Type B pancreatic cell (in vitro differentiated cells): Measurements from ENCODE around the gene FRMD5. TPM values are rescaled to one million over a fixed set of nuclear protein-coding genes. Genes with fewer than 3 reads are reported as not detected.

Source experiments
- DNase-seq: peaks from one replicate; pipeline ENCODE4 v3.0.0; 2021; ENCODE audit warnings: mixed read lengths; ENCODE audit not compliant: unreplicated experiment; ENCODE audit errors: extremely low spot score
- H3K27ac Mint-ChIP-seq: 2 replicates; pipeline ENCODE4 v1.8.0; 2021; ENCODE audit warnings: mild to moderate bottlenecking, mixed read lengths
- H3K27me3 Mint-ChIP-seq: 2 replicates; pipeline ENCODE4 v1.8.0; 2021; ENCODE audit warnings: mixed read lengths
- H3K36me3 Mint-ChIP-seq: 2 replicates; pipeline ENCODE4 v1.8.0; 2021; ENCODE audit warnings: mixed read lengths
- H3K4me1 Mint-ChIP-seq: one replicate; pipeline ENCODE4 v1.8.0; 2021; ENCODE audit warnings: mixed read lengths; ENCODE audit not compliant: unreplicated experiment
- H3K4me3 Mint-ChIP-seq: 2 replicates; pipeline ENCODE4 v1.8.0; 2021; ENCODE audit warnings: mild to moderate bottlenecking, mixed read lengths
- H3K9me3 Mint-ChIP-seq: 2 replicates; pipeline ENCODE4 v1.8.0; 2021; ENCODE audit warnings: mixed read lengths
- total RNA-seq: library from RNA; stranded (reverse); gene quantifications from 2 replicates; pipeline ENCODE4 v1.2.1, GENCODE V29; 2021; ENCODE audit warnings: low replicate concordance
- TF ChIP-seq, protein P1 (sequence below): fragments of 200-600 bp; sonication (generic); conservative IDR thresholded peaks from 2 replicates; pipeline ENCODE4 v1.5.0; 2021; ENCODE audit warnings: antibody characterized with exemption, mild to moderate bottlenecking

FRMD5 gene
- total RNA-seq, 1 donor from 2014 or later, result 3.8 TPM

DNA sequence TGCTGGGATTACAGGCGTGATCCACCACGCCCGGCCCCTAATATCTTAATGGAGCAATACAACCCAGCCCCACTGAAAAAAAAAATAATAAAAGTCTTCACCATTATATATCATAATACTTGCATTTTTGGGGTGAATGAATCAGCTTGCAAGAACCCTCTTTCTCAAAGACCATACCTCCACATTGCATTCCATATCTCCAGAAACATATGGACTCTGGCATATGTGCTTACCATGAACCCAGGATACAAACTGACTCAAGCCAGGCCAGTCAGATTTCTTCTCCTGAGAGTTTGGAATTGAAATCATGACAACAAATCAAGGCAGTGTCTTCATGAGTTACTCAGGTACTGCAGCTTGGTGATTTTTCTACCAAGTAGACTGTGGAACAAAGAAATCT is 101.2 kb downstream of the FRMD5 start:
- Mint-ChIP-seq H3K36me3 (no peaks in the 10 kb centered on the region), H3K4me3 (no peak overlapping the region), H3K9me3 (no peaks in the 10 kb centered on the region), H3K27me3 (no peaks in the 10 kb centered on the region), H3K4me1 (no peaks in the 10 kb centered on the region), H3K27ac (no peak overlapping the region)
- no peak for DNase-seq
- TF ChIP-seq, protein P1, sequence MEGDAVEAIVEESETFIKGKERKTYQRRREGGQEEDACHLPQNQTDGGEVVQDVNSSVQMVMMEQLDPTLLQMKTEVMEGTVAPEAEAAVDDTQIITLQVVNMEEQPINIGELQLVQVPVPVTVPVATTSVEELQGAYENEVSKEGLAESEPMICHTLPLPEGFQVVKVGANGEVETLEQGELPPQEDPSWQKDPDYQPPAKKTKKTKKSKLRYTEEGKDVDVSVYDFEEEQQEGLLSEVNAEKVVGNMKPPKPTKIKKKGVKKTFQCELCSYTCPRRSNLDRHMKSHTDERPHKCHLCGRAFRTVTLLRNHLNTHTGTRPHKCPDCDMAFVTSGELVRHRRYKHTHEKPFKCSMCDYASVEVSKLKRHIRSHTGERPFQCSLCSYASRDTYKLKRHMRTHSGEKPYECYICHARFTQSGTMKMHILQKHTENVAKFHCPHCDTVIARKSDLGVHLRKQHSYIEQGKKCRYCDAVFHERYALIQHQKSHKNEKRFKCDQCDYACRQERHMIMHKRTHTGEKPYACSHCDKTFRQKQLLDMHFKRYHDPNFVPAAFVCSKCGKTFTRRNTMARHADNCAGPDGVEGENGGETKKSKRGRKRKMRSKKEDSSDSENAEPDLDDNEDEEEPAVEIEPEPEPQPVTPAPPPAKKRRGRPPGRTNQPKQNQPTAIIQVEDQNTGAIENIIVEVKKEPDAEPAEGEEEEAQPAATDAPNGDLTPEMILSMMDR, result no peak

- Mint-ChIP-seq H3K9me3 (no peaks in the 10 kb centered on the region), H3K36me3 (no peaks in the 10 kb centered on the region), H3K27me3 (no peaks in the 10 kb centered on the region), H3K4me1 (no peaks in the 10 kb centered on the region), H3K4me3 (no peak overlapping the region), H3K27ac (no peak overlapping the region)
- TF ChIP-seq, protein P1, result no peak
- no peak for DNase-seq
Measured at GRCh38 chr15:44092221-44092620, 102.8 kb downstream of the FRMD5 start.

- no peaks in the 10 kb centered on the region for H3K4me1 Mint-ChIP-seq
- H3K27ac Mint-ChIP-seq, result no peak overlapping the region
- H3K36me3 Mint-ChIP-seq, result no peaks in the 10 kb centered on the region
- TF ChIP-seq, protein P1, result no peak
- no peaks in the 10 kb centered on the region for H3K27me3 Mint-ChIP-seq
- H3K4me3 Mint-ChIP-seq, result no peak overlapping the region
- H3K9me3 Mint-ChIP-seq, result no peaks in the 10 kb centered on the region
- DNase-seq, result no peak
Measured at GRCh38 chr15:44087578-44088465, 107.2 kb downstream of the FRMD5 start.

DNA sequence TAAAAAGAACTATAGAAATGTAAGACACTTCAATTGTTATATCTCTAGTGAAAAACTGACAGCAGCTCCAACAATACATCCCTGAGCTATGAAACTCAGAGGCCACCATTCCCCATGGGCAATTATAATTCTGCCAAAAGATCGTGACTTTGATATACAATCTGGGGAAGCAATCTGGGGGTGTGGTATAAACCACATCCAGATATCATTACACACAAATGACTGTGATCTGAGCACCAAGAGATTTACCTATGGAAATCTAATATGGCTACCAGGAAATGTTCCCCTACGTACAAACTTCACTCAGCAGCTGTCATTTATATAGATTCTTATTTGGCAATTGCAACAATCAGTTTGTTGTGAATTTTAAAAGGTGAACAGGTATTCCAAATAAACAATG is 110.3 kb downstream of the FRMD5 start:
- TF ChIP-seq, protein P1, result no peak
- H3K27me3 Mint-ChIP-seq, result no peaks in the 10 kb centered on the region
- H3K36me3 Mint-ChIP-seq, result no peaks in the 10 kb centered on the region
- H3K27ac Mint-ChIP-seq, result no peak overlapping the region
- no peak overlapping the region for H3K4me3 Mint-ChIP-seq
- no peak for DNase-seq
- no peaks in the 10 kb centered on the region for H3K9me3 Mint-ChIP-seq
- no peaks in the 10 kb centered on the region for H3K4me1 Mint-ChIP-seq

GRCh38 chr15:44084171-44084570 is 110.9 kb downstream of the FRMD5 start:
- Mint-ChIP-seq H3K4me1 (no peaks in the 10 kb centered on the region), H3K27ac (no peak overlapping the region), H3K36me3 (no peaks in the 10 kb centered on the region), H3K27me3 (no peaks in the 10 kb centered on the region), H3K9me3 (no peaks in the 10 kb centered on the region), H3K4me3 (no peak overlapping the region)
- DNase-seq, result no peak
- TF ChIP-seq, protein P1, result no peak
